SK-N-SH (cell line): ENCODE results near the gene TTC23L. TPM values are rescaled to one million over a fixed set of nuclear protein-coding genes. Genes with fewer than 3 reads are reported as not detected.

Experiments used
- CTCF ChIA-PET: fragments of 300-600, 350-600 bp; formaldehyde crosslinking; extraction: SDS; loops from one replicate; lab custom pipeline; 2021; lab: Yijun Ruan, JAX
- POLR2A ChIA-PET: fragments of 350-600 bp; sonication (Branson Sonifier 250); formaldehyde crosslinking; extraction: SDS; loops from one replicate; lab custom pipeline; 2020; ENCODE audit warnings: antibody characterized with exemption, inconsistent platforms; lab: Yijun Ruan, JAX
- DNase-seq: peaks from one replicate; pipeline ENCODE4 v3.0.0; 2012
- H2AFZ ChIP-seq: fragments of 200-600 bp; sonication (generic); 2 replicates; pipeline ENCODE4 v1.8.1; 2016; ENCODE audit warnings: antibody characterized with exemption, mild to moderate bottlenecking, low read depth
- H3F3A ChIP-seq: fragments of 200-600 bp; sonication (generic); replicated peaks from 2 replicates; pipeline ENCODE3; 2016; ENCODE audit warnings: antibody characterized with exemption, mild to moderate bottlenecking; ENCODE audit not compliant: insufficient read depth
- H3K27ac ChIP-seq, 2 experiments: fragments of 200-500 bp in 1 of 2; fragments of 200-600 bp in 1 of 2; sonication (Bioruptor generic) in 1 of 2; sonication (generic), shearing (Covaris generic) in 1 of 2; 2 replicates each; pipeline versions ENCODE4 v1.5.1 to v1.6.1; 2014 to 2016; ENCODE audit warnings: low read depth in 2 of 2, inconsistent platforms in 1 of 2, low read length in 1 of 2, mild to moderate bottlenecking in 1 of 2, mixed read lengths in 1 of 2
- H3K27me3 ChIP-seq: fragments of 200-600 bp; sonication (generic), shearing (Covaris generic); 2 replicates; pipeline ENCODE4 v1.6.1; 2016; ENCODE audit warnings: mixed run types; ENCODE audit not compliant: insufficient read depth
- H3K36me3 ChIP-seq, 2 experiments: fragments of 200-500 bp in 1 of 2; fragments of 200-600 bp in 1 of 2; sonication (Bioruptor generic) in 1 of 2; sonication (generic) in 1 of 2; replicated peaks in 1 of 2; 2 replicates each; pipeline versions ENCODE3 to v1.5.1; 2014 to 2016; ENCODE audit warnings: low read length in 1 of 2, mild to moderate bottlenecking in 1 of 2; ENCODE audit not compliant: insufficient read depth in 2 of 2, control insufficient read depth in 1 of 2
- H3K4me1 ChIP-seq, 2 experiments: fragments of 200-500 bp in 1 of 2; fragments of 200-600 bp in 1 of 2; sonication (Bioruptor generic) in 1 of 2; sonication (generic), shearing (Covaris generic) in 1 of 2; 2 replicates each; pipeline versions ENCODE4 v1.5.1 to v1.6.1; 2014 to 2016; ENCODE audit warnings: low read depth in 1 of 2, low read length in 1 of 2, mixed run types in 1 of 2; ENCODE audit not compliant: insufficient read depth in 2 of 2, control insufficient read depth in 1 of 2
- H3K4me2 ChIP-seq: fragments of 200-600 bp; sonication (generic), shearing (Covaris generic); 2 replicates; pipeline ENCODE4 v1.6.1; 2017; ENCODE audit warnings: mixed run types
- H3K4me3 ChIP-seq, 2 experiments: fragments of 200-500 bp in 1 of 2; fragments of 200-600 bp in 1 of 2; sonication (Bioruptor generic) in 1 of 2; sonication (generic), shearing (Covaris generic) in 1 of 2; 2 replicates each; pipeline versions ENCODE4 v1.5.1 to v1.8.1; 2014 to 2016; ENCODE audit warnings: low read depth in 2 of 2, inconsistent platforms in 1 of 2, low read length in 1 of 2, mild to moderate bottlenecking in 1 of 2, mixed read lengths in 1 of 2, moderate library complexity in 1 of 2
- H3K79me2 ChIP-seq: fragments of 200-600 bp; sonication (generic); 2 replicates; pipeline ENCODE4 v1.8.1; 2017; ENCODE audit warnings: mild to moderate bottlenecking; ENCODE audit not compliant: insufficient read depth
- H3K9ac ChIP-seq: fragments of 200-600 bp; sonication (generic); 2 replicates; pipeline ENCODE4 v1.6.1; 2017; ENCODE audit warnings: mixed run types
- H3K9me2 ChIP-seq: fragments of 200-600 bp; sonication (generic); 2 replicates; pipeline ENCODE4 v1.6.1; 2017; ENCODE audit warnings: mixed run types
- H3K9me3 ChIP-seq: fragments of 200-600 bp; sonication (generic); 2 replicates; pipeline ENCODE4 v1.6.1; 2017; ENCODE audit warnings: mixed run types, mild to moderate bottlenecking, moderate library complexity
- H4K20me1 ChIP-seq: fragments of 200-600 bp; sonication (generic); 2 replicates; pipeline ENCODE4 v1.6.1; 2017; ENCODE audit warnings: mild to moderate bottlenecking, mixed run types; ENCODE audit not compliant: insufficient read depth
- EP300 ChIP-seq, 2 experiments: IDR thresholded peaks; 2 replicates each; pipeline versions ENCODE4 v1.4.0 to v1.6.1; 2012; ENCODE audit warnings: borderline replicate concordance in 1 of 2, low read depth in 1 of 2, low read length in 1 of 2
- EZH2phosphoT487 ChIP-seq: fragments of 200-600 bp; sonication (generic); IDR thresholded peaks from 2 replicates; pipeline ENCODE4 v1.6.1; 2017; ENCODE audit warnings: low read depth, mixed run types, mild to moderate bottlenecking, antibody characterized with exemption, moderate library complexity, borderline replicate concordance
- FOXM1 ChIP-seq: IDR thresholded peaks from 2 replicates; pipeline ENCODE4 v1.4.0; 2012; ENCODE audit warnings: low read depth, mild to moderate bottlenecking
- GATA2 ChIP-seq: sonication (generic); formaldehyde crosslinking; IDR thresholded peaks from 2 replicates; pipeline ENCODE4 v1.5.0; 2020; ENCODE audit warnings: mild to moderate bottlenecking, missing genetic modification reagents
- MEF2A ChIP-seq: IDR thresholded peaks from 2 replicates; pipeline ENCODE4 v1.4.0; 2012; ENCODE audit warnings: low read depth, borderline replicate concordance
- NFIC ChIP-seq: IDR thresholded peaks from 2 replicates; pipeline ENCODE4 v1.4.0; 2012; ENCODE audit warnings: borderline replicate concordance
- RAD21 ChIP-seq: IDR thresholded peaks from 2 replicates; pipeline ENCODE4 v1.6.1; 2012; ENCODE audit warnings: mild to moderate bottlenecking, low read length
- RCOR1 ChIP-seq: fragments of 150-350 bp; IDR thresholded peaks from 2 replicates; pipeline ENCODE4 v1.6.1; 2017; ENCODE audit warnings: antibody characterized with exemption, low read length
- TEAD4 ChIP-seq: IDR thresholded peaks from 2 replicates; pipeline ENCODE4 v1.4.0; 2012; ENCODE audit warnings: mild to moderate bottlenecking, borderline replicate concordance; ENCODE audit not compliant: insufficient read depth
- YY1 ChIP-seq: IDR thresholded peaks from 2 replicates; pipeline ENCODE4 v1.4.0; 2012; ENCODE audit warnings: low read depth, mild to moderate bottlenecking
- WGBS: methylation state at CpG from one replicate; pipeline ENCODE4 v1.1.6; 2017; ENCODE audit warnings: low lambda C conversion rate; 5-methylcytosine and 5-hydroxymethylcytosine counted together
- polyA plus RNA-seq, 3 experiments: library from polyadenylated mRNA; depleted of rRNA; stranded (reverse); fragments of >200 nt; gene quantifications; 2 replicates each; pipeline ENCODE4 v1.2.3, GENCODE V29; 2012

TTC23L gene
- polyA plus RNA-seq, 1 of the 3 experiments (the other 2 are of a cell fraction), result 0.49 TPM

GRCh38 chr5:34876275-34876674, 37.3 kb downstream of the TTC23L start:
- Histone ChIP-seq H3K4me2 (no peak overlapping the region), H3K9me2 (no peaks in the 10 kb centered on the region), H3F3A (no peaks in the 10 kb centered on the region), H3K9ac (no peak overlapping the region), H3K36me3 (no peaks in the 10 kb centered on the region), H3K27ac (no peak overlapping the region), H3K27me3 (no peaks in the 10 kb centered on the region), H4K20me1 (no peaks in the 10 kb centered on the region), H3K9me3 (peaks cover 10% of the 10 kb centered on the region), H3K4me1 (no peaks in the 10 kb centered on the region), H2AFZ (no peak overlapping the region), H3K79me2 (no peaks in the 10 kb centered on the region), H3K4me3 (no peak overlapping the region)
- ChIA-PET CTCF (no interaction called here), POLR2A (no interaction called here)
- no peak for DNase-seq
- TF ChIP-seq RCOR1 (no peak), YY1 (no peak)

GRCh38 chr5:34881246-34881645, 42.3 kb downstream of the TTC23L start:
- POLR2A ChIA-PET, result no interaction called here
- CTCF ChIA-PET, result interaction anchor here (1.2 to 3.0 kb wide), 2 partner anchors 17 to 395 kb away, joined by 3 to 15 read pairs; no protein-coding TSS in a partner anchor

GRCh38 chr5:34886392-34887119, 47.6 kb downstream of the TTC23L start:
- no peak overlapping the region for H3K4me2 ChIP-seq
- no peaks in the 10 kb centered on the region for H3K9me3 ChIP-seq
- DNase-seq, result no peak
- no peak overlapping the region for H3K4me3 ChIP-seq
- no peaks in the 10 kb centered on the region for H3K79me2 ChIP-seq
- no peak overlapping the region for H3K9ac ChIP-seq
- TF ChIP-seq GATA2 (CRISPR knock-in tag), result no peak
- WGBS, result 66% methylated on average over 3 of the region's 3 CpGs
- no peaks in the 10 kb centered on the region for H3K9me2 ChIP-seq
- H3K27me3 ChIP-seq, result no peaks in the 10 kb centered on the region
- no peaks in the 10 kb centered on the region for H3K36me3 ChIP-seq
- no peaks in the 10 kb centered on the region for H4K20me1 ChIP-seq
- ChIA-PET POLR2A (no interaction called here), CTCF (interaction anchor here (0.6 to 3.1 kb wide), 4 partner anchors 12 to 363 kb away, joined by 3 to 18 read pairs (median 4); no protein-coding TSS in a partner anchor)
- H3K4me1 ChIP-seq, result peaks cover 0 to 2% of the 10 kb centered on the region in 2 experiments; a peak in 2 of 4 replicates
- no peak overlapping the region for H2AFZ ChIP-seq
- peaks cover under 1% of the 10 kb centered on the region for H3F3A ChIP-seq
- no peak overlapping the region for H3K27ac ChIP-seq

More at GRCh38 chr5:34881246-34881645, 42.3 kb downstream of the TTC23L start:
- H3K79me2 ChIP-seq, result no peaks in the 10 kb centered on the region
- H2AFZ ChIP-seq, result no peak overlapping the region
- H3K9me2 ChIP-seq, result no peaks in the 10 kb centered on the region
- H3K9me3 ChIP-seq, result peaks cover 10% of the 10 kb centered on the region
- H3K27ac ChIP-seq, result no peak overlapping the region
- no peaks in the 10 kb centered on the region for H3K27me3 ChIP-seq
- H4K20me1 ChIP-seq, result no peaks in the 10 kb centered on the region
- no peak overlapping the region for H3K9ac ChIP-seq
- no peak for DNase-seq
- no peaks in the 10 kb centered on the region for H3K36me3 ChIP-seq
- no peaks in the 10 kb centered on the region for H3F3A ChIP-seq
- no peak overlapping the region for H3K4me3 ChIP-seq
- TF ChIP-seq YY1, result no peak
- TF ChIP-seq EP300 (IDR thresholded peaks at IDR 0.05; ENCODE audit: borderline replicate concordance in 1 of 2, low read depth in 1 of 2, low read length in 1 of 2), result no peak
- no peak for TF ChIP-seq FOXM1
- no peak for TF ChIP-seq MEF2A
- TF ChIP-seq NFIC, result no peak
- no peak for TF ChIP-seq TEAD4
- no peak for TF ChIP-seq RAD21
- TF ChIP-seq EZH2phosphoT487, result no peak
- no peaks in the 10 kb centered on the region for H3K4me1 ChIP-seq
- no peak overlapping the region for H3K4me2 ChIP-seq
